ENCODE measurements around the gene ADM5.
A peak's percentile ranks its signal among the peaks of the same experiment; 100 is the strongest.

Gene ADM5

GRCh38 chr19:49680421-49681351 is 8.7 kb upstream of the ADM5 start:
- POLR2A ChIA-PET = no interaction called here
- peak; percentile 98 for TF ChIP-seq CTCF (IDR thresholded peaks at IDR 0.05; ENCODE audit: insufficient read depth, low read length, missing control alignments)
- CTCF ChIA-PET = interaction anchor here (0.6 to 2.4 kb wide), 36 partner anchors 8 to 454 kb away, joined by 3 to 27 read pairs (median 4); partner anchors contain the start of genes ADM5, CPT1C, FLT3LG and FUZ
- H3K4me3 ChIP-seq (ENCODE audit: low read depth, low read length) = no peak overlapping the region; the same call in none of the 2 replicates
- no peak for DNase-seq (ENCODE audit: low read depth, low spot score)

- no peak for TF ChIP-seq CTCF (IDR thresholded peaks at IDR 0.05; ENCODE audit: insufficient read depth, low read length, missing control alignments)
- DNase-seq (ENCODE audit: low read depth, low spot score) = no peak
- ChIA-PET CTCF (interaction anchor here (0.6 to 2.4 kb wide), 14 partner anchors 11 to 179 kb away, joined by 3 to 24 read pairs (median 5); partner anchors contain the start of gene FUZ), POLR2A (no interaction called here)
- H3K4me3 ChIP-seq (ENCODE audit: low read depth, low read length) = no peak overlapping the region
Measured at GRCh38 chr19:49681830-49682229, 7.6 kb upstream of the ADM5 start.

GRCh38 chr19:49682274-49682673 is 7.1 kb upstream of the ADM5 start:
- CTCF ChIA-PET = interaction anchor here (0.6 to 2.4 kb wide), 6 partner anchors 11 to 178 kb away, joined by 3 to 24 read pairs (median 6); no protein-coding TSS in a partner anchor
- POLR2A ChIA-PET = no interaction called here
- DNase-seq (ENCODE audit: low read depth, low spot score) = no peak
- no peak for TF ChIP-seq CTCF (IDR thresholded peaks at IDR 0.05; ENCODE audit: insufficient read depth, low read length, missing control alignments)
- H3K4me3 ChIP-seq (ENCODE audit: low read depth, low read length) = no peak overlapping the region

GRCh38 chr19:49683814-49684250 is 5.6 kb upstream of the ADM5 start:
- TF ChIP-seq CTCF (IDR thresholded peaks at IDR 0.05; ENCODE audit: insufficient read depth, low read length, missing control alignments) = no peak
- H3K4me3 ChIP-seq (ENCODE audit: low read depth, low read length) = no peak overlapping the region
- no peak for DNase-seq (ENCODE audit: low read depth, low spot score)
- ChIA-PET CTCF (interaction anchor here (1.0 to 1.2 kb wide), 2 partner anchors 69 to 114 kb away, joined by 3 to 7 read pairs; no protein-coding TSS in a partner anchor), POLR2A (no interaction called here)

- peak; percentile 56 for TF ChIP-seq CTCF (IDR thresholded peaks at IDR 0.05; ENCODE audit: insufficient read depth, low read length, missing control alignments)
- DNase-seq (ENCODE audit: low read depth, low spot score) = no peak
- CTCF ChIA-PET = interaction anchor here (0.7 to 1.2 kb wide), 4 partner anchors 7 to 114 kb away, joined by 3 to 7 read pairs (median 3); partner anchors contain the start of gene PRMT1
- H3K4me3 ChIP-seq (ENCODE audit: low read depth, low read length) = no peak overlapping the region
- POLR2A ChIA-PET = no interaction called here
Measured at GRCh38 chr19:49684251-49684982, 5.0 kb upstream of the ADM5 start.
